HG03342 (cell line): ENCODE results near the gene PACRG.
"Not testable (repeated sequence)": the region's sequence is repeated elsewhere in the genome, so short reads cannot be mapped to it uniquely, and the experiment has no call there.

ENCODE experiments used
- ATAC-seq: cut with Tn5 transposase; IDR thresholded peaks from one replicate; pipeline ENCODE4 v1.9.1; 2021; ENCODE audit warnings: mild to moderate bottlenecking, moderate library complexity; ENCODE audit not compliant: unreplicated experiment

The PACRG gene

GRCh38 chr6:162922563-162923166 is 194.9 kb downstream of the PACRG start:
- no peak for ATAC-seq

- no peak for ATAC-seq
Measured at GRCh38 chr6:162934844-162935243, 207.1 kb downstream of the PACRG start.

GRCh38 chr6:162940426-162940825 is 212.7 kb downstream of the PACRG start:
- ATAC-seq, result no peak

- no peak for ATAC-seq
Measured at GRCh38 chr6:162941128-162941527, 213.4 kb downstream of the PACRG start.

GRCh38 chr6:162942866-162943265 is 215.1 kb downstream of the PACRG start:
- no peak for ATAC-seq

- ATAC-seq, result no peak
Measured at GRCh38 chr6:162943369-162943768, 215.6 kb downstream of the PACRG start.

- no peak for ATAC-seq
Measured at GRCh38 chr6:162951164-162951743, 223.5 kb downstream of the PACRG start.

- ATAC-seq, result no peak
Measured at GRCh38 chr6:162952423-162952822, 224.6 kb downstream of the PACRG start.

- ATAC-seq, result no peak
Measured at GRCh38 chr6:162957062-162957461, 229.3 kb downstream of the PACRG start.

GRCh38 chr6:162960679-162961457 is 233.1 kb downstream of the PACRG start:
- ATAC-seq, result no peak

GRCh38 chr6:162962093-162962492 is 234.3 kb downstream of the PACRG start:
- ATAC-seq, result no peak

- no peak for ATAC-seq
Measured at GRCh38 chr6:162963861-162964260, 236.1 kb downstream of the PACRG start.

GRCh38 chr6:162964488-162965140 is 236.8 kb downstream of the PACRG start:
- ATAC-seq, result no peak

GRCh38 chr6:162965366-162965765 is 237.6 kb downstream of the PACRG start:
- ATAC-seq, result no peak

GRCh38 chr6:162970246-162970645 is 242.5 kb downstream of the PACRG start:
- ATAC-seq, result no peak

GRCh38 chr6:162971356-162971755 is 243.6 kb downstream of the PACRG start:
- no peak for ATAC-seq

GRCh38 chr6:162973151-162973872 is 245.5 kb downstream of the PACRG start:
- ATAC-seq, result no peak

- no peak for ATAC-seq
Measured at GRCh38 chr6:162973980-162974379, 246.2 kb downstream of the PACRG start.

GRCh38 chr6:162974685-162975084 is 246.9 kb downstream of the PACRG start:
- ATAC-seq, result no peak

- ATAC-seq, result no peak
Measured at GRCh38 chr6:162976141-162976540, 248.4 kb downstream of the PACRG start.

GRCh38 chr6:162983234-162983633 is 255.5 kb downstream of the PACRG start:
- ATAC-seq, result not testable (repeated sequence)
